Activated CD4-positive, alpha-beta T cell treated with anti-CD3 and anti-CD28 coated beads, Interleukin-2, amount 50 U/mL, for 1 hour (primary cell): ENCODE data around the gene PSD4.

ENCODE experiments used
- DNase-seq: peaks from one replicate; pipeline ENCODE4 v3.0.0-alpha.2; 2020

The PSD4 gene

GRCh38 chr2:113144259-113144658 lies 29.5 kb upstream of the PSD4 start:
- no peak for DNase-seq

GRCh38 chr2:113148606-113149552 lies 24.9 kb upstream of the PSD4 start:
- no peak for DNase-seq

GRCh38 chr2:113149553-113150257 lies 24.1 kb upstream of the PSD4 start:
- DNase-seq = no peak

GRCh38 chr2:113150258-113150601 lies 23.5 kb upstream of the PSD4 start:
- no peak for DNase-seq

- no peak for DNase-seq
These were observed 18.4 kb upstream of the PSD4 start for GRCh38 chr2:113155331-113155730.

GRCh38 chr2:113156278-113157117 lies 17.3 kb upstream of the PSD4 start:
- DNase-seq = no peak

GRCh38 chr2:113157118-113157896 lies 16.5 kb upstream of the PSD4 start:
- DNase-seq = peak; percentile 37

- DNase-seq = no peak
These were observed 15.6 kb upstream of the PSD4 start for GRCh38 chr2:113157897-113158753.

GRCh38 chr2:113158884-113159553 lies 14.8 kb upstream of the PSD4 start:
- DNase-seq = no peak

GRCh38 chr2:113160248-113160647 lies 13.5 kb upstream of the PSD4 start:
- no peak for DNase-seq

- DNase-seq = no peak
These were observed 12.8 kb upstream of the PSD4 start for GRCh38 chr2:113160962-113161361.

GRCh38 chr2:113162173-113162572 lies 11.6 kb upstream of the PSD4 start:
- DNase-seq = no peak

- DNase-seq = no peak
These were observed 10.9 kb upstream of the PSD4 start for GRCh38 chr2:113162869-113163268.

- DNase-seq = no peak
These were observed 9.4 kb upstream of the PSD4 start for GRCh38 chr2:113164215-113164929.

- no peak for DNase-seq
These were observed 8.7 kb upstream of the PSD4 start for GRCh38 chr2:113164930-113165585.

- no peak for DNase-seq
These were observed 7.6 kb upstream of the PSD4 start for GRCh38 chr2:113166187-113166645.

- DNase-seq = peak; percentile 32
These were observed 6.4 kb upstream of the PSD4 start for GRCh38 chr2:113167115-113167932.

GRCh38 chr2:113167962-113168340 lies 5.8 kb upstream of the PSD4 start:
- DNase-seq = no peak
